Right renal pelvis (tissue), 4 donors: ENCODE results near the gene FAM98A. TPM values are rescaled to one million over a fixed set of nuclear protein-coding genes. Genes with fewer than 3 reads are reported as not detected.

Experiments
- DNase-seq, 4 donors: peaks; one replicate each; pipeline ENCODE4 v3.0.0-alpha.2; 2013; ENCODE audit warnings: low read depth in 4 of 4, low spot score in 3 of 4, missing footprints in 1 of 4
- polyA plus RNA-seq, 4 donors: library from polyadenylated mRNA; unstranded; fragments of 120-200 nt; gene quantifications; one replicate each; pipeline ENCODE4 v1.2.1, GENCODE V29; 2013; ENCODE audit not compliant: insufficient read length in 4 of 4

Gene FAM98A
- 10 to 100 TPM; 45.4 to 64.1 (median 55.1) TPM for polyA plus RNA-seq

DNA sequence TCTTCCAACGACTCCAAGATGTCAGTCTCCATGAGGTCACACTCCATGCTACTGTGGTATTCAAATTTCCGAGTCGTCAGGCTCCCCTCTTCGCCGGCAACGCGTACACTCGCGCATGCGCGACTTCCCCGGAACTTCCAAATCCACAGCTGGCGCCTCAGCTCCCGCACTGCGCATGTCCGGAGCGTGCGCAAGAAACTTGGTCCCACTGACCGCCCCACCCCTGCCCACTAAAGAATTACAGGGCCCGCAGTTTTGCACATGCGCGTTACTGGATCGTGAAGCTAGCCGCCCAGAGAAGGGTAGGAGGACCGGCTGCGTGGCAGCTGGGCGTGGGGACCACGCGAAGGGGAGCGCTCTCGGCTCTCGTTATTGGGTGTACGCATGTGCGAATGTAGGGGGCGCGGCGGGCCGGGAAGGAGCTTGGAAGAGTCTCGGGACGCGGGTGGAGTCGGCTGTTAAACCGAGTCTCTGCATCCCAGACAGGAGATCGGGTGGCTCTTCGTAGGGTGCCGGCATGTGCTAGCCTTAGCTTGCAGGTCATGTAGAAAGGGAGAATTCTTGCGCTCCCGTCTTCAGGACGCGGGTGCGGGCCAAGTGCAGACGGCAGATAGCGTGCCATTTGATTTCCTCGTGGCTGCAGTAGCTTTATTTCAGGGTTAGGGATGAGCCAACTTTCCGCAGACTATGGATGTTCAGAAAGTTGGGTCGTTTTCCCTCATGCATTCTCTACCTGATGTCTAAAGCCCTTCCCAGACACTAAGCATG lies at the start of gene FAM98A:
Gene FAM98A (minus strand): TSS at position 125 of the 768 bp plus-strand sequence. CDS start 78 bp downstream, at position 47.
- DNase-seq: peak; percentile 98 to 99 (median 99)

GRCh38 chr2:33645861-33646260 lies 46.8 kb upstream of the FAM98A start:
- no peak for DNase-seq

- no peak for DNase-seq
These were observed 45.1 kb upstream of the FAM98A start for GRCh38 chr2:33644215-33644614.

GRCh38 chr2:33636001-33636400 lies 36.9 kb upstream of the FAM98A start:
- DNase-seq: no peak

DNA sequence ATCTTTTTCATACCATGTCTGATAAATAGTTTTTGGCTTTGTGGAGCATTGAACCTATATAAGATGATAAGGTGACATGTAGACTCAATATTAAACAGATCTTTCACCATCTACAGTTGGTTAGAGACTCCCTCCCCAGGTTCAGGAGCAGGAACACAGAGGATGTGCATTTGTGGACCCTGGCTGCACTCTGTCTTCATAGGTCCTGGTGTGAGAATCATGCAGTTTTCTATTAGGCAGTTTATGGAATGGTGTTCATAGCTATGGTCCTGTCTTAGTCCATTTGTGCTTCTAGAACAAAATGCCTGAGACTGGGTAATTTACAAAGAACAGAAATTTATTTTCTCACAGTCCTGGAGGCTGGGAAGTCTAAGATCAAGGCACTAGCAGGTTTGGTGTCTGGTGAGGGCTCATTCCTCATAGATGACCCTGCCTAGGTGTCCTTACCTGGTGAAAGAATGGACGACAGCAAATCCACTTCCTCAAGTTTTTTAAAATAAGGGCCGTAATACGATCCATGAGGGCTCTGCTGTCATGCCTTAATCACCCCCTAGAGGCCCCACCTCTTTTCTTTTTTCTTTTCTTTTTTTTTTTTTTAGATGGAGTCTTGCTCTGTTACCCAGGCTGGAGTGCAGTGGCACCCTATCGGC lies 35.3 kb upstream of the FAM98A start:
- DNase-seq: no peak

DNA sequence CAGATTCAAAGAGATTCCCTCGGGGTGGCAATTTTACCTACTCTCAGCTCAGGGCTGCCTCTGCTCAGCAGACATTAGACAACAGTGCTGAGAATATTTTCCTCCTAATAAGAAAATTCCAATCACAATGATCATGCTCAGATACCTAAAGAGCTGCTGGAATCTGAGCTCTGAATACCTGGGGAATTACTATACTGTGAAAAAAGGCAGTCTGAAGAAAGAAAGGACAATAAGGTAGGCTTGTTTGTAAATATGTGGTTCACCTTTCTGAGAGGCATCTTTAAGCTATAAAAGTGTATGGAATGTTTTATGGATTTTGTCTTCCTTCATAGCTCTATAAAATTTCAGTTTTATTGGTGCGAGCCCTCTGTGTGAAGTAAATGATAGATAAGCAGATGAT lies 34.2 kb upstream of the FAM98A start:
- no peak for DNase-seq

DNA sequence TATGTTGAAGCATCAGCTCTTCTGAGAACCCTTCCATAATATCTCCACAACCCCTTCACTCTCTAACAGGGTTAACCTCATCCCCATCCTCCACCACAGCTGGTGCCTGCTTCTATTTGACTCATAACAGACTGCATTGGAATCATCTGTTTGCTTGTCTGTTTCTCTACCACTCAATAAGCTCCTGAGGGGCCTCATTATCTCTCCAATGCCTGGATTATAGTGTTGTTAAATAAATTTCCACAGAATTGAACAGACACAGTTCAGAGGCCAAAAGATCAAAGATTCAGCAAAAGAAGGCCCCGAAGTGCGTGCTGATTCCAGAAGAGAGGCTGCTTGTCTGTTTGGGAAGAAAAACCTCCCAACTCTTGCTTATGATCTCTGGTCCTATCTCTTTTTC lies 33.7 kb upstream of the FAM98A start:
- DNase-seq: no peak

DNA sequence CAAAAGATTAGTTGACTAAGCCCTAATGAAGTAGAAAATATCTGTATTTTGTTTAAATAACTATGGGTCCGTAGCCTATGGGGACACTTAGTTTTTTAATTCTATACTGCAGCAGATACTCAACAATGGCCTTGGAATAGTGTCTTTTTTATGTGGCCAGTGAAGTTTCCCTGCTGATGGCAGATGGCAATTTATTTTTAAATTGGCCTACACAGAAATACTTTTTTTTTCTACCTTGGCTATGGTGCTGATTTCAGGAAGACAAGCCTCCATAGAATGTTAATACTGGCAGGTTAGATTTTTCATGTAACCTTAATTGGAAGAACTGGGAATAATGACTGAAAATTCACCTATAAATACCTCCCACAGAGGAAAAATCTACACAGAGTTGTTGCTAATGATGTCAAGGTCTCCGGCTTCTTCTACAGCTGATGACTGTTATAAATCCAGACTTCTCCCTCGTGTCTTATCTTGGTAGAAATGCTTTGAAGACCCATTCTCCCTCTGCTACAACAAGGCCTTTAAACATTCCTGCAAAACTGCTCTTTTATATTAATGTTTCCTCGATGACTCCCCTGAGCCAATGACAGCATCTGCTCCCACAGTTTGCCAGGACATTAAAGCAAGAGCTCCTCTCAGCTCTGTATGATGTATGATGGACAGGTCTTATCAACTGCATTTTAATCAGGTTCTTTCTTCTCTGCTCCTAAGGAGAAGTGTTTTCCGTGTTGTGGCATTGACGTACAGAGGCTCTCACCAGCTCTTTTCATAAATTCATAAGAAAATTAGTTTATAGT lies 29.1 kb upstream of the FAM98A start:
- no peak for DNase-seq

DNA sequence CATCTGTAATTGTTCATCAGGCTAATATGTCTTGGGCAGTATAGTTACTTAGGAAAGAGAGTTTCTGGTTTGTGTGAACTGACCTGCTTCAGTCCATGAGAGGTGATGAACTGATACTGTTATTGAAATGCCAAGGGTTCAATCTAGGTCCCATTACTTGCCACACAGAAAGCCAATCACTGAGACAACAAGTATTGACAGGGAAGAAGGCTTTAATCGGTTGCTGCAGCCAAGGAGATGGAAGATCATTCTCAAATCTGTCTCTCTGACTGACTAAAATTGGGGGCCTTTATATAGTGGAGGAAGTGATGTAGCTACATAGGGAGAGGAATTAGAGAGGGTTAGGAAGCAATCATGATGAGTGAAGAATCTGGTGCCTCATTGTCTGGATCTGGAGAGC lies 19.9 kb upstream of the FAM98A start:
- DNase-seq: no peak

- no peak for DNase-seq
These were observed 18.9 kb upstream of the FAM98A start for GRCh38 chr2:33617989-33618388.

GRCh38 chr2:33617401-33617800 lies 18.3 kb upstream of the FAM98A start:
- no peak for DNase-seq

GRCh38 chr2:33616873-33617272 lies 17.8 kb upstream of the FAM98A start:
- DNase-seq: no peak

- no peak for DNase-seq
These were observed 15.1 kb upstream of the FAM98A start for GRCh38 chr2:33614190-33614589.

- DNase-seq: no peak
These were observed 8.8 kb upstream of the FAM98A start for GRCh38 chr2:33607905-33608304.

GRCh38 chr2:33607251-33607721 lies 8.2 kb upstream of the FAM98A start:
- no peak for DNase-seq

GRCh38 chr2:33606622-33607021 lies 7.5 kb upstream of the FAM98A start:
- no peak for DNase-seq

GRCh38 chr2:33606100-33606499 lies 7.0 kb upstream of the FAM98A start:
- no peak for DNase-seq

DNA sequence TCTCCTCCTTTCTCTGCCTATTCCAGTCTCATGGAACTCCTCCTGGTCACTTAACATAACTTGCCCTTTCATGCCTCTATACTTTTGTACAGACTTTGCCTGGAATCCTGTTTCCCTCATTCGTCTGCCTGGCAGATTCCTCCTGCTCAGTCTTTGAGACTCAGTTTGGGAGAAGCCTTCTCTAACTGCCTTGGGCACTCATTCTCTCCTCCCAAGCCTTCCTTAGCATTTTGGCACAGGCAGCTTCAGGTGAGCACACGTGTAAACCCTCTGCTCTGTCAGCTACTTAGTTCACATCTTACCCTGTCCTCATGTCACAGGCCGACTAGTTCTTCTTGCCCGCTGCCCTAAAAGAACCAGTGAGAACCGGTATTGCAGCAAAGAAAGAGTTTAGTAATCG lies 6.0 kb upstream of the FAM98A start:
- no peak for DNase-seq

GRCh38 chr2:33603416-33603815 lies 4.3 kb upstream of the FAM98A start:
- DNase-seq: no peak

DNA sequence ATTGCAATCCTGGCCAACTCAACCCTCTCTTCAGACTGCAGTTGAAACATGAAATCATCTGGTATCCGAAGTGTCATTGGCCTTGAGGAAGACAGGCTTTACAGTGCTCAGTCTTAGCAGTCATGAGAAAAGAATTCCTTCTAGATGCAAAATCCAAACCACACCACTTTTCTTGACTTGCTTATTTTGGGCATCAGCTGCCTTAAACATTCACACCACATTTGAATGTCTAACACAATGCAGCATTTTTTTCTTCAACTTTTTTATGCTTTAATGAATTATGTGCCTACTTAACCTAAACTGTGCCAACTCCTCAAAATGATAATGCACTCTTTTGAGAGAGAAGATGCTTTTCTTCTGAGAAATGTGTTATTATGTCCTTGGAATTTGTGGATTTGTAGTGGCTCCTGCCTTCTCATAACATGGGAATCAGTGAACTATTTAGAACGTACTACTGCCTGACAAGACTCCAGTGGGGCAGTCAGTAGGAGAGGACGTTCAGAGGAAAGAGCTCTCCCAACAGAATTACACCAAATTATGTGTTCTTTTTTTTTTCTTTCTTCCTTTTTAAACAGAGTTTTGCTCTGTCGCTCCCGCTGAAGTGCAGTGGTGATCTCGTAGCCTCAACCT lies 3.2 kb upstream of the FAM98A start:
- DNase-seq: no peak

- DNase-seq: no peak
These were observed 769 bp upstream of the FAM98A start for GRCh38 chr2:33599943-33600192.
